Stimulated activated CD4-positive, alpha-beta T cell treated with anti-CD3 and anti-CD28 coated beads, Interleukin-12 subunit alpha, Interleukin-12 subunit beta, amount 100 ng/mL, for 24 hours (primary cell): Measurements from ENCODE around the gene NEDD9.

Experiments
- DNase-seq, 2 experiments: peaks; one replicate each; pipeline ENCODE4 v3.0.0-alpha.2; 2020; ENCODE audit warnings: low read depth in 2 of 2

Gene NEDD9

GRCh38 chr6:11262242-11262641, 29.8 kb upstream of the NEDD9 start:
- no peak for DNase-seq

DNA sequence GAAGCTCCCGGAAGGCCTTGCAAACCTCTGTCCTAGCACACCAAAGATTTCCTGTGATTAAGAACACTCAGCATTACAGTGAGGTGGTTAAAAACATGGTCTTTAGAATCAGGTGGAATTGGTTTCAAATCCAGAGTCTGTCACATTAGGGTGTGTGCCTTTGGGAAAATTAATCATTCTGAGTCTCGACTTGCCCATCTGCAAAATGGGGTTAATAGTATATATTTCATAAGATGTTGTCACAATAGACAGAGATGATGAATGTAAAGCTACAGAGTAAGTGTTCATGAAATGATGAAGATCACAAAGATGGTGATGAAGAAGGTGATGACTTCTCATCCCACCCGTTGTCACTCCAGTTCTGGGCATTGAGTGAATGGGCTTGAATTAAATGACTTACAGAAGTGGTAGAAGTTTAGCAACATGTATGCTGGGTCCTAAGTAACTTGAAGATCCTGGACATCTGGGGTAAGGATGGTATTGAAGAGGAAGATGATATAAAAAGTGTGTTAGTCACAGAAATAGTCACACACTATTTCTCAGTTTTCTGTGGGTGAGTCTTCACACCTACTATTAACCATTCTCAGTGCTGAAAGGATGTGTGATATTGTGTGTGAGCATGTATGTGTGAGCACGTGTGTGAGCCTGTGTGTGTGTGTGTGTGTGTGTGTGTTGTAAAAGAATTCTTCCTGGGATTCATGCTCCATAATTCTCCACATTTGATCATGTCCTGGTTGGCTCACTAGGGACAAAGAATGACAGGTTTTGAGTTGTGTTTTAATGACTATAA, 28.0 kb upstream of the NEDD9 start:
- DNase-seq, result no peak

GRCh38 chr6:11258260-11259237, 26.1 kb upstream of the NEDD9 start:
- no peak for DNase-seq

DNA sequence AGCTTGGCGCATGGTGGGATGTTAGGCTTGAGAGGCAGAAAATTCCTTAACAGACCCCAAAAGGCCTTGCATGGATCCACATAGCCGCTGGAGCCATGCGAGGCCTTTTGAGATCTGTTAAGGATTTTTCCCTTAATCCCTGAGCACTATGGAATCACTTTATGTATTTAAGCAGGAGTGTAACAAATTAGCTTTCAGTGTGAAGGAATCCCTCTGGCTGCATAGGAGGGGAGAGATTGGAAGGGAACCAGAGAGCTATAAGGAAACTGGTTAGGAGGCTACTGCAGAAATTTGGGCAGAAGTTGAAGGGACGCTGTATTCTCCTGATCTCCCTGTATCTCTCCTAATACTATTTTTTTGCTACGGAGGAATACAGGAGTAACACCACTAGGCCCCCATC, 23.1 kb upstream of the NEDD9 start:
- no peak for DNase-seq

GRCh38 chr6:11253594-11253993, 21.1 kb upstream of the NEDD9 start:
- no peak for DNase-seq

DNA sequence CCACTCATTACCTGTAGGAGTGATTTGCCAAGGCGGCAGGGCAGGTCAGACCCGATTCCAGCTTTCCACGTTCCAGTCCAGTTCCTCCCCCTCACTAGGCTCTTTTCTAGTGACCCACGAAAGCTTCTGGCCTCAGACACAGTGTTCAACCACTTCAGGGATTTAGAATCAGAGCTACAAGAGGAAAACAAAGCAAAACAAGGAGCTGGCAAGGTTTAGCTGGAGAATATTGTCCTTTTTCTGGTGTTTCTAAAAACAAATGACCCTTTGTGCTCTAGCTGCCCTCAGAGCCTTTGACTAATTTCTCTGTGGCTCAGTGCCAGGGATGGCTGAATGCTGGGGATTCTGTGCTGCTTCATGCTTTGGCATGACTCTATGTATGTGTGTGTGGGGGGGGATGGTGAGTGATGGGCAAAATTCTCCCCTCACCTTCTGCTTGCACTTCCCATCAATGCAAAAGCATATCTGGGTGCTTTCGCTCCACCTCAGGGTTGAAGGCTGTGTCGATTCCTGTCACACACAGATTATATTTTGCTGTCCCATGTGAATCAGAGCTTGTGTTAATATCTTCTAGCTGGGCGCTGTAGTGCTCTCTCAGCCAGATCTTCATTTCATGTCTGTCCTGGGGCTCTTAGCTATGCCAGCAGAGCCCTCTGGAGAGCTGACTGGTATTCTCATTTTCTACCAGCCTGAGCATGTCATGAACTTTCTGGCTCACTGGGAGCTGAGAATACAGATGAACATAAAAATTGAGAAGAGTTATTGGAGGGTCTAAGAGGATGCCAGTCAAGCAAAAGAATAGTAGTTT, 19.3 kb upstream of the NEDD9 start:
- no peak for DNase-seq

DNA sequence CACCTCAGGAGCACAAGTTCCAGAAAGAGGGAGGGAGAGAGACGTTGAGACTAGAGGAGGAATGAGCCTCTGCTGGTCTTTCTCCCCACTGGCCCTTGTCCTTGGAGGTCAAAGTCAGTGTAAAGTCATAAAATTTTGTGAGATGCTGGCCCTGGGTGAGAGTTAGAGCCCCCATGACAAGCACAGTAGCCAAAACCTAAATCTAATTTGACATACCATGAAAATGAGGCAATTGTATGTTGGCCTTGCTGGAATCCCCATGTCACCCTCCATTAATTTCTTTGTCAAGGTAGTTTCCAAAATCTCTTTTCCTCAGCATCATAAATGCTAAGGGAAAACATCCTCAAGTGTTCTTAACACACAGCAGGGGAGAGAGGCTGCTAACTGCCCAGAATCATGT, 17.6 kb upstream of the NEDD9 start:
- DNase-seq, result no peak

DNA sequence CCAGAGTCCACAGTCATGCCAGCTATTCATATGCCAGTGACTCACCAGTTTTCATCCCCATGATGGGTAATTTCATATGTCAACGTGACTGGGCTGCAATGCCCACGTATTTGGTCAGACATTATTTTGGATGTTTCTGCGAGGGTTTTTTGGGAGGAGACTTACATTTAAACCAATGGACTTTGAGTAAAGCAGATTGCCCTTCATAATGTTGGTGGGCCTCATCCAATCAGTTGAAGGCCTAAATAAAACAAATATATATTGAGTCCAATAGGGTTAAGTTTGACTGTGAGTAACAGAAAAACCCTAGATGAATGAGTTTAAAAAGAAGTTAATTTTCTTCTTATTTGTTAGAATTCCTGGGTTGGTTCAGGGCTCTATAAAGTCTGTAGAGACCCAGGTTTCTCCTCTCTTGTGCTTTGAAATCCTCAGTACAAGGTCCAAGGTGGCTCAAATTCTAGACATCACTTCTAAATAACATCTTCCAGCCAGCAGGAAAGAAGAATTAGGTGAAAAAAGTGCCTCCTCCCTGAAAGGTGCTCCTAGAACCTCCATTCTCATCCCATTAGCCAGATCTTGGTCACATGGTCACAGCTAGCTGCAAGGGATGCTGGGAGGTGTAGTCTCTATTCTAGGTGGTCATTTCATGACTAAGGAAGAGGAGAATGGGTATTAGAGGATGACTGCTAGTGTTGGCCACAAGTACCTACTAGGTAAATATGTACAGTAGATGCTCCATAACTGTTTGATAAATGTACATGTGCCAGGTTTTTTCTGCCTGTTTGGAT, 16.7 kb upstream of the NEDD9 start:
- no peak for DNase-seq

GRCh38 chr6:11246722-11247121, 14.3 kb upstream of the NEDD9 start:
- DNase-seq, result no peak

- no peak for DNase-seq
Observed at GRCh38 chr6:11245381-11246256, 13.2 kb upstream of the NEDD9 start.

DNA sequence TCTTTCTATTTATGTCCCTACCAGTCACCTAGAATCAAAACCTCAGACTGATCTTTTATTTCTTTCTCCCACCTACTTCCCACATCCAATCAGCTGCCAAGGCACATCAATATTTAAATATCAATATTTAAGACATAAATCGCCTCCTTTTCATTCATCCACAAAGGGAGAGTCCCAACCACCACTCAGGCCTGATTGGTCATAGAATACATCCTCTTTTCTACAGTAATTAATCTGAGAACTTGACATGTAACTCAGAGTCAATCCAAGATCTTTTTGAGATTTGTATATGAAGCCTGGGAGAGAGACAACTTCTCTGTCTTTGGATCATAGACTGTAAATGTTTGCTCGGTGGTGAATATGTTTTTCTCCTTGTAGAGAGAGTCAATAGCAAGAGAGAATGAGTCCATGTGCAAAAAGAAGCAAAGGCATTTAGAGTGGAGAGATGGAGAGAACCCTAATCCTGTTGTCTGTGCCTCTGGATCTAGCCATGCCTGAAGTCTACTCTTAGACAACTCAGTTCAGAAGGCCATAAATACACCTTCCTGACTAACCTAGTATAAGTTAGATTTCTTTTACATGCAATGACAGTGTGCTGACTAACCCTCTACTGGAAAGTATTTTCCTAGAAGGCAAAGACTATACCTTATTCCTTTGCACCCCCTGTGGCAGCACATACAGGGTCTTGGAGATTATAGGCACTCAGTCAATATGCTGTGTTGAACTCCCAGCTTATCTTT, 12.1 kb upstream of the NEDD9 start:
- no peak for DNase-seq

- DNase-seq, result no peak
Observed at GRCh38 chr6:11243861-11244260, 11.4 kb upstream of the NEDD9 start.

GRCh38 chr6:11242711-11243110, 10.2 kb upstream of the NEDD9 start:
- no peak for DNase-seq

DNA sequence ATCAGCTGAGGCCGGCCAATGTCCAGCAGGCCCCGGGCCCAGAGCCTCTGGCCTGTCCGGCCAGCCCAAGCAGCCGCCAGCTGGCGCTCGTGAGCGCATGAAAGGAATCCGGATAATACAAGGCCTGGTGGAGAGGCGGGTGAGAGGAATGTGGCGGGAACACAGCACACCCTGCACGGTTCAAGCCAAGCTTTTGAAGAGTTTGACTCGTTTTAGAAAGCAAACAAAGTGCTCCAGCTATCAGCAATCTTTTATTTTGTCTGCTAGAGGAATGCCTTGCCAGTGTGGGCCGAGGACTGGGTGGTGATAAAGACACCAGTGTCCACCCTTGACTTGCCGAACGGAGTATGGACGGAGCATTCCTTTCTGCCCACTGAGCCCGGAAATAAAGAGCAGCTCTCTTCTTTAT, 9.3 kb upstream of the NEDD9 start:
- no peak for DNase-seq

- no peak for DNase-seq
Observed at GRCh38 chr6:11241154-11241792, 8.8 kb upstream of the NEDD9 start.

DNA sequence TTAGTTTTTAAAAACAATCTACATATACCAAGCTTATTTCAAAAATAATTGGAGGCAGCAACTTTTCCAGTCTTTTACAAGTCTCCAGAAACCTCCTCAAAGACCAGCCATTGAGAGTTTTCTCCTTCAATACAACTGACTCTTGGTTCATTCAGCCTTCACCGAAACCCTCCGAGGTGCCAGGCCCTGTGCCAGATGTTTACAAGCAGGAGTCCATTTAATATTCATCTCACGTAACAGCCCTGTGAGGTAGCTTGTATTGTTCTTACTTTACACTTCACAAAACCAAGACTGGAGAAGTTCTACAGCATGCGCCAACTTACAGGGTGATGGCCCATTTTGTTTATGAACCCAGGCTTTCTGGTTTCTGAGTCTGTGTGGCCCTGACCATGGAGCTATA, 5.5 kb upstream of the NEDD9 start:
- DNase-seq, result no peak

DNA sequence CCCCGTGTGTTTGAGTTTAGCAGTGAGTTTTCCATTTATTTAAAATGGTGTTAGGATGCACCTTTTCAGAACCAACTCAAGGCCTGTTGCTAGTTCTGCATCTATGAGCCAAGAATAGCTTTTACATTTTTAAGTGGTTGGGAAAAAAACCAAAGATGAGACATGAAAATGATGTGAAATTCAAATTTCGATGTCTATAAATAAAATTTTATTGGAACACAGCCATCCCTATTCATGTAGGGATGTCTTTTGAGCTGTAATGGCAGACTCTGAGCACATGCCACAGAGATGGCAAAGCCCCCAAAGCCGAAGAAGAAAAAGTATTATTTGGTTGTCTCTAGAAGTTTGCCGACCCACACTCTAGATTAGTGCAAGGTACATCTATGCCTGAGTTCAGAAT, 5.0 kb upstream of the NEDD9 start:
- DNase-seq, result no peak

DNA sequence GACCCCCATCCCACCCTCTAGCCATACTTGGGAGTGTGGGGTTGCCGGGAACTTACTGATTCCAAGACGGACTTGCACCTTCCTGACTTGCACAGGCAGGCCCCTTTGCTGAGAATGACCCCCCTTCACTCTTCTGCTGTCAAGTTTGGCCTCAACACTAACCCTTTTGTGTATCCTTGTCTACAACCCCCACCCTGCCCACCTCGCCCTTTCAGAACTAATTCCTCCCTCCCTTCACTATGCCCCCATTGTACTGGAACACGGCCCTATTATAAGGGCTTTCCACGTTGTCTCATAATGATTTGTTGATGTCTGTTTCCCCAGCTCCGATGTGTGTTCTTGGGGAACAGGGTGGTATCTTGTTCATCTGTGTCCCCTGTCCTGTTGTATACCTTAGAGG, 4.4 kb upstream of the NEDD9 start:
- DNase-seq, result no peak
